Trophoblast cell (in vitro differentiated cells and primary cell): ENCODE results near the gene KCNJ3.
A peak's percentile ranks its signal among the peaks of the same experiment; 100 is the strongest.

Experiments used
- DNase-seq, 2 donors: peaks; one replicate each; pipeline ENCODE4 v3.0.0-alpha.2; 2016
- H2AFZ ChIP-seq: 2 replicates; pipeline ENCODE4 v1.6.1; 2013; ENCODE audit warnings: low read length, moderate library complexity, mild to moderate bottlenecking; ENCODE audit not compliant: insufficient read depth, poor library complexity
- H2AK5ac ChIP-seq: 2 replicates; pipeline ENCODE4 v1.6.1; 2013; ENCODE audit warnings: mild to moderate bottlenecking, low read length
- H2BK120ac ChIP-seq: 2 replicates; pipeline ENCODE4 v1.6.1; 2013; ENCODE audit warnings: low read length, mild to moderate bottlenecking, moderate library complexity; ENCODE audit not compliant: insufficient read depth, poor library complexity
- H2BK12ac ChIP-seq: 2 replicates; pipeline ENCODE4 v1.6.1; 2013; ENCODE audit warnings: mild to moderate bottlenecking, low read length, moderate library complexity
- H2BK5ac ChIP-seq: 2 replicates; pipeline ENCODE4 v1.6.1; 2013; ENCODE audit warnings: low read length, low read depth, moderate library complexity, mild to moderate bottlenecking; ENCODE audit not compliant: poor library complexity
- H3K14ac ChIP-seq: 2 replicates; pipeline ENCODE4 v1.6.1; 2013; ENCODE audit warnings: mild to moderate bottlenecking, low read length
- H3K18ac ChIP-seq: 2 replicates; pipeline ENCODE4 v1.6.1; 2013; ENCODE audit warnings: mild to moderate bottlenecking, low read length
- H3K23ac ChIP-seq: 2 replicates; pipeline ENCODE4 v1.6.1; 2013; ENCODE audit warnings: low read length
- H3K27ac ChIP-seq: 2 replicates; pipeline ENCODE4 v1.5.1; 2013; ENCODE audit warnings: low read depth, mild to moderate bottlenecking, inconsistent platforms, low read length, moderate library complexity
- H3K27me3 ChIP-seq: 2 replicates; pipeline ENCODE4 v1.6.1; 2013; ENCODE audit warnings: inconsistent platforms, mild to moderate bottlenecking, low read length, moderate library complexity; ENCODE audit not compliant: insufficient read depth
- H3K36me3 ChIP-seq, 2 experiments: 1 replicate in 1 of 2; 2 replicates in 1 of 2; pipeline ENCODE4 v1.6.1; 2013; ENCODE audit warnings: low read length in 2 of 2, mild to moderate bottlenecking in 2 of 2, moderate library complexity in 1 of 2; ENCODE audit not compliant: insufficient read depth in 2 of 2, control insufficient read depth in 1 of 2
- H3K4ac ChIP-seq: 2 replicates; pipeline ENCODE4 v1.6.1; 2013; ENCODE audit warnings: low read depth, mild to moderate bottlenecking, low read length, moderate library complexity
- H3K4me1 ChIP-seq, 2 experiments: 1 replicate in 1 of 2; 2 replicates in 1 of 2; pipeline ENCODE4 v1.6.1; 2013; ENCODE audit warnings: low read length in 2 of 2, mild to moderate bottlenecking in 2 of 2, moderate library complexity in 1 of 2; ENCODE audit not compliant: insufficient read depth in 2 of 2, control insufficient read depth in 1 of 2
- H3K4me2 ChIP-seq: 2 replicates; pipeline ENCODE4 v1.6.1; 2013; ENCODE audit warnings: inconsistent platforms, mild to moderate bottlenecking, low read length, moderate library complexity
- H3K4me3 ChIP-seq: 2 replicates; pipeline ENCODE4 v1.5.1; 2013; ENCODE audit warnings: mild to moderate bottlenecking, low read depth, low read length, inconsistent platforms
- H3K79me1 ChIP-seq: one replicate; pipeline ENCODE4 v1.6.1; 2013; ENCODE audit warnings: low read length
- H3K79me2 ChIP-seq: 2 replicates; pipeline ENCODE4 v1.6.1; 2013; ENCODE audit warnings: low read length, mild to moderate bottlenecking; ENCODE audit not compliant: control insufficient read depth, insufficient read depth, poor library complexity
- H3K9ac ChIP-seq: 2 replicates; pipeline ENCODE4 v1.6.1; 2013; ENCODE audit warnings: mild to moderate bottlenecking, low read length
- H3K9me3 ChIP-seq: 2 replicates; pipeline ENCODE4 v1.6.1; 2013; ENCODE audit warnings: low read depth, mild to moderate bottlenecking, control low read depth, inconsistent platforms, low read length; ENCODE audit not compliant: insufficient read depth
- H4K12ac ChIP-seq: 2 replicates; pipeline ENCODE4 v1.6.1; 2013; ENCODE audit warnings: low read depth, mild to moderate bottlenecking, low read length, moderate library complexity
- H4K8ac ChIP-seq: 2 replicates; pipeline ENCODE4 v1.6.1; 2013; ENCODE audit warnings: low read depth, mild to moderate bottlenecking, low read length, moderate library complexity
- H4K91ac ChIP-seq: one replicate; pipeline ENCODE4 v1.6.1; 2013; ENCODE audit warnings: low read depth, mild to moderate bottlenecking, low read length, moderate library complexity
- WGBS: extraction: QIAGEN DNeasy Blood & Tissue Kit; methylation state at CpG from one replicate; pipeline ENCODE4 v1.1.7; 2013; ENCODE audit warnings: missing lambda C conversion rate; ENCODE audit not compliant: insufficient read length, insufficient coverage; ENCODE audit errors: extremely low coverage; 5-methylcytosine and 5-hydroxymethylcytosine counted together

KCNJ3 gene

GRCh38 chr2:154686162-154686561 lies 12.3 kb upstream of the KCNJ3 start:
- Histone ChIP-seq H3K27ac (no peak overlapping the region), H2BK12ac (no peak overlapping the region), H3K9me3 (no peaks in the 10 kb centered on the region), H3K79me2 (no peaks in the 10 kb centered on the region), H3K27me3 (no peaks in the 10 kb centered on the region), H2AFZ (no peak overlapping the region), H3K4me3 (no peak overlapping the region), H3K9ac (no peak overlapping the region), H3K36me3 (no peaks in the 10 kb centered on the region), H3K79me1 (no peaks in the 10 kb centered on the region), H4K91ac (no peak overlapping the region), H3K18ac (no peak overlapping the region), H2BK120ac (no peak overlapping the region), H2BK5ac (no peak overlapping the region), H3K4me1 (no peaks in the 10 kb centered on the region), H4K8ac (no peak overlapping the region), H3K4me2 (no peak overlapping the region), H3K4ac (no peak overlapping the region), H2AK5ac (no peak overlapping the region), H3K23ac (no peak overlapping the region), H3K14ac (no peak overlapping the region), H4K12ac (no peak overlapping the region)
- WGBS = no CpG with 5 or more reads among the region's 3 CpGs
- DNase-seq = no peak

GRCh38 chr2:154688373-154688772 lies 10.1 kb upstream of the KCNJ3 start:
- H3K27me3 ChIP-seq = no peaks in the 10 kb centered on the region
- H2BK5ac ChIP-seq = no peak overlapping the region
- H3K36me3 ChIP-seq = no peaks in the 10 kb centered on the region
- H4K91ac ChIP-seq = no peak overlapping the region
- WGBS = no CpG with 5 or more reads among the region's 1 CpG
- H3K4me3 ChIP-seq = no peak overlapping the region
- no peak overlapping the region for H3K4ac ChIP-seq
- no peaks in the 10 kb centered on the region for H3K4me1 ChIP-seq
- no peak overlapping the region for H3K9ac ChIP-seq
- no peak overlapping the region for H2AFZ ChIP-seq
- no peak overlapping the region for H4K12ac ChIP-seq
- no peak overlapping the region for H3K14ac ChIP-seq
- no peak overlapping the region for H3K18ac ChIP-seq
- H2AK5ac ChIP-seq = no peak overlapping the region
- H3K79me2 ChIP-seq = no peaks in the 10 kb centered on the region
- no peak overlapping the region for H2BK12ac ChIP-seq
- H3K27ac ChIP-seq = no peak overlapping the region
- H3K79me1 ChIP-seq = no peaks in the 10 kb centered on the region
- no peak overlapping the region for H4K8ac ChIP-seq
- DNase-seq = no peak
- no peaks in the 10 kb centered on the region for H3K9me3 ChIP-seq
- H2BK120ac ChIP-seq = no peak overlapping the region
- H3K23ac ChIP-seq = no peak overlapping the region
- no peak overlapping the region for H3K4me2 ChIP-seq

GRCh38 chr2:154689158-154689557 lies 9.3 kb upstream of the KCNJ3 start:
- H3K4me3 ChIP-seq = no peak overlapping the region
- no peak overlapping the region for H3K4me2 ChIP-seq
- H3K79me2 ChIP-seq = no peaks in the 10 kb centered on the region

GRCh38 chr2:154692927-154693326 lies 5.6 kb upstream of the KCNJ3 start:
- no peaks in the 10 kb centered on the region for H3K79me2 ChIP-seq
- no peaks in the 10 kb centered on the region for H3K9me3 ChIP-seq
- H3K4me3 ChIP-seq = no peak overlapping the region
- H3K23ac ChIP-seq = no peak overlapping the region
- no peaks in the 10 kb centered on the region for H3K79me1 ChIP-seq
- no peak overlapping the region for H3K4me2 ChIP-seq
- no peaks in the 10 kb centered on the region for H3K36me3 ChIP-seq
- H3K27me3 ChIP-seq = peaks cover 10% of the 10 kb centered on the region
- H4K91ac ChIP-seq = no peak overlapping the region
- peaks cover 6 to 8% of the 10 kb centered on the region in 2 experiments for H3K4me1 ChIP-seq
- no peak overlapping the region for H2AK5ac ChIP-seq
- H3K27ac ChIP-seq = no peak overlapping the region
- H2BK120ac ChIP-seq = no peak overlapping the region
- no peak overlapping the region for H4K12ac ChIP-seq
- no peak overlapping the region for H2BK12ac ChIP-seq
- H3K18ac ChIP-seq = no peak overlapping the region
- no peak overlapping the region for H3K14ac ChIP-seq
- no CpG with 5 or more reads among the region's 5 CpGs for WGBS
- no peak overlapping the region for H2AFZ ChIP-seq
- H3K4ac ChIP-seq = no peak overlapping the region
- peak in 1 of 2 donors; percentile 13 for DNase-seq
- no peak overlapping the region for H2BK5ac ChIP-seq
- no peak overlapping the region for H4K8ac ChIP-seq
- H3K9ac ChIP-seq = no peak overlapping the region

More at GRCh38 chr2:154689158-154689557, 9.3 kb upstream of the KCNJ3 start:
- H3K9ac ChIP-seq = no peak overlapping the region
- no peaks in the 10 kb centered on the region for H3K9me3 ChIP-seq
- no peak for DNase-seq
- no peak overlapping the region for H2AFZ ChIP-seq
- no peak overlapping the region for H3K27ac ChIP-seq
- no peak overlapping the region for H2BK120ac ChIP-seq
- no peak overlapping the region for H3K18ac ChIP-seq
- no peak overlapping the region for H2AK5ac ChIP-seq
- no peak overlapping the region for H2BK5ac ChIP-seq
- no peak overlapping the region for H4K91ac ChIP-seq
- H3K14ac ChIP-seq = no peak overlapping the region
- H2BK12ac ChIP-seq = no peak overlapping the region
- no peaks in the 10 kb centered on the region for H3K27me3 ChIP-seq
- no peaks in the 10 kb centered on the region for H3K4me1 ChIP-seq
- H4K12ac ChIP-seq = no peak overlapping the region
- no peak overlapping the region for H4K8ac ChIP-seq
- no CpG with 5 or more reads among the region's 1 CpG for WGBS
- no peak overlapping the region for H3K23ac ChIP-seq
- no peaks in the 10 kb centered on the region for H3K36me3 ChIP-seq
- no peak overlapping the region for H3K4ac ChIP-seq
- no peaks in the 10 kb centered on the region for H3K79me1 ChIP-seq
